Gastroesophageal sphincter (tissue), 3 donors: ENCODE measurements around the gene SPATA46.

Experiments used
- EP300 ChIP-seq: sonication (generic); formaldehyde crosslinking; IDR thresholded peaks from one replicate; pipeline ENCODE4 v1.6.1; 2017; ENCODE audit warnings: antibody characterized with exemption, mild to moderate bottlenecking
- TF ChIP-seq, protein P1 (sequence below), 4 experiments: fragments of 200-600 bp in 2 of 4; fragments of 450-650 bp in 2 of 4; sonication (generic) in 1 of 4; IDR thresholded peaks; one replicate each; pipeline ENCODE4 v1.5.1; 2017 to 2019; ENCODE audit warnings: antibody characterized with exemption in 4 of 4, mild to moderate bottlenecking in 2 of 4, moderate library complexity in 2 of 4

DNA sequence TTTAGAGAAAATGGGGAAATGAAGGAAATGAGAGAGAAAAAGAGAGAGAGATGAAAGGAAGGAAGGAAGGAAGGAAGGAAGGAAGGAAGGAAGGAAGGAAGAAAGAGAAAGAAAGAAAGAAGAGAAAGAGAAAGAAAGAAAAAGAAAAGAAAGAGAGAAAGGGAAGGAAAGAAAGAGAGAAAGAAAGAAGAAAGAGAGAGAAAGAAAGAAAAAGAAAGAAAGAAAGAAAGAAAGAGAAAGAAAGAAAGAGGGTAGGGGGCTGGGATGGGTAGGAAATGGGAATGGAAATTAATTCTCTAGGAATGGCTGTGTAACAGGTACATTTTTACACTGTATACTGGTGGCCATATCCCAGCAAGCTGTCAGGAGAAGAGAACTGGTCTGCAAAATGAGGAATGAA lies 39.6 kb upstream of the SPATA46 start:
- TF ChIP-seq, protein P1, sequence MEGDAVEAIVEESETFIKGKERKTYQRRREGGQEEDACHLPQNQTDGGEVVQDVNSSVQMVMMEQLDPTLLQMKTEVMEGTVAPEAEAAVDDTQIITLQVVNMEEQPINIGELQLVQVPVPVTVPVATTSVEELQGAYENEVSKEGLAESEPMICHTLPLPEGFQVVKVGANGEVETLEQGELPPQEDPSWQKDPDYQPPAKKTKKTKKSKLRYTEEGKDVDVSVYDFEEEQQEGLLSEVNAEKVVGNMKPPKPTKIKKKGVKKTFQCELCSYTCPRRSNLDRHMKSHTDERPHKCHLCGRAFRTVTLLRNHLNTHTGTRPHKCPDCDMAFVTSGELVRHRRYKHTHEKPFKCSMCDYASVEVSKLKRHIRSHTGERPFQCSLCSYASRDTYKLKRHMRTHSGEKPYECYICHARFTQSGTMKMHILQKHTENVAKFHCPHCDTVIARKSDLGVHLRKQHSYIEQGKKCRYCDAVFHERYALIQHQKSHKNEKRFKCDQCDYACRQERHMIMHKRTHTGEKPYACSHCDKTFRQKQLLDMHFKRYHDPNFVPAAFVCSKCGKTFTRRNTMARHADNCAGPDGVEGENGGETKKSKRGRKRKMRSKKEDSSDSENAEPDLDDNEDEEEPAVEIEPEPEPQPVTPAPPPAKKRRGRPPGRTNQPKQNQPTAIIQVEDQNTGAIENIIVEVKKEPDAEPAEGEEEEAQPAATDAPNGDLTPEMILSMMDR (IDR thresholded peaks at IDR 0.05): no peak
- no peak for TF ChIP-seq EP300
